Stimulated activated CD8-positive, alpha-beta memory T cell treated with anti-CD3 and anti-CD28 coated beads, Interleukin-12 subunit alpha, Interleukin-12 subunit beta, amount 100 ng/mL, for 24 hours (primary cell): Measurements from ENCODE around the gene SLC66A2.

Experiments used
- DNase-seq: peaks from one replicate; pipeline ENCODE4 v3.0.0-alpha.2; 2020; ENCODE audit errors: extremely low read depth

The SLC66A2 gene

DNA sequence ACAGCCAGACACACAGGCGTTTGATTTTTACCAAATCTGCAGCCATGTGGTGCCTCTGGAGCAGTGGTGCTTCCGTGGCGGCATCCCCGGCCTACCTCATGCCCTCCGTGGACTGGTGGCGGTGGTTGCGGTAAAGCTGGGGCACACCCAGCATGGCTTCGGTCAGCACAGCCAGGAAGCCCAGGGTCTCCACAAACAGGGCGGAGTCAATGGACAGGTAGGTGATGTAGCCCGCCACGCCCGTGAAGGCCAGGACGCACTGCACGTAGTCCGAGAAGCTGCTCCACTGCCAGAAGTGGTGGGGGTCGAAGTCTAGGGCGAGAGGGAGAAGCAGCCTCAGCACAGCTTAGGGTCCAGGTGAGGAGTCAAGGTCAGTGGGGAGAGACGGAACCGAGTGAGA lies 32.4 kb downstream of the SLC66A2 start:
- DNase-seq: no peak

GRCh38 chr18:79918615-79919011 lies 32.8 kb downstream of the SLC66A2 start:
- DNase-seq: no peak

DNA sequence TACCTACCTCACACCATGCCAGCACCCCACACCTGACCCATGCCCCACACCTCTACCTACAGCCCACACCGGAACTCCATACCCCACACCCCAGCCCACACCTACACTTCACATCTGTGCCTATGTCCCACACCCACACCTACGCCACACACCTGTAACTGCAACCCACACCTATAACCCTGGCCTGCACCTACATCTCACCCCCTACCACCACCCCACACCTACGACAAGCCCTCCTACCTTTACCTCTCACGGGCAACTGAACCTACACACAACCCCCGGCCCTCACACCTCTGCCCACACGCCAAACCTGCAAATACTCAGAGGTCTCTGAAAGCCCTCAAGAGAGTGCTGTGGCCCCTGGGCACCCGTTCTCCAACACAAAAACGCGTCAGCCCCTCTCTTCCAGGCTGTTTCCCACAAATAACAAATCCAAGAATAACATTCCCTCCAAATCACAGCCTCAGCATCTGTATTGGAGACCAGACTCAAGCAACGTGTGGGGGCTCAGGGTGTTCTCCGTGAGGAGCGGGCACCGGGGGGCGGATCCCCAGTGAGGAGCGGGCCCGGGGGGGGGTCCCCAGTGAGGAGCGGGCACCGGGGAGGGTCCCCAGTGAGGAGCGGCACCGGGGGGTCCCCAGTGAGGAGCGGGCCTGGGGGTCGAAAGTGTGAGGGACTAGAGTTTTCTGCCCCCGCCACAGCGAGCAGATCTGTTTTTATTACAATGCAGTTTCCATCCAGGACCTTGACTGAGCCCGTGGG lies 33.4 kb downstream of the SLC66A2 start:
- DNase-seq: no peak

- DNase-seq: no peak
Observed at GRCh38 chr18:79917169-79917852, 34.1 kb downstream of the SLC66A2 start.

GRCh38 chr18:79916546-79917168 lies 34.8 kb downstream of the SLC66A2 start:
- DNase-seq: no peak

DNA sequence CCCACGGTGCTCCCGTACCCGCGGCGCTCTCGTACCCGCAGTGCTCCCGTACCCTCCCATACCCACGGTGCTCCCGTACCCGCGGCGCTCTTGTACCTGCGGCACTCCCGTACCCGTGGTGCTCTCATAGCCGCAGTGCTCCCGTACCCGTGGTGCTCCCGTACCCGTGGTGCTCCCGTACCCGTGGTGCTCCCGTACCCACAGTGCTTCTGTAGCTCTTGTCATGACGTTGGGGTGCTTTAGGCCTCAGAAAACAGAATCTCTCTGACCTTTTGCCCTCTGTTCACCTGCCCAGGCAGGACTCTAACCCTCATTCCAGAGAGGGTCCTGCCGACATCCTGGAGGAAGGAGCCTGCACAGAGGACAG lies 35.3 kb downstream of the SLC66A2 start:
- no peak for DNase-seq

- DNase-seq: no peak
Observed at GRCh38 chr18:79915161-79916127, 36.0 kb downstream of the SLC66A2 start.

DNA sequence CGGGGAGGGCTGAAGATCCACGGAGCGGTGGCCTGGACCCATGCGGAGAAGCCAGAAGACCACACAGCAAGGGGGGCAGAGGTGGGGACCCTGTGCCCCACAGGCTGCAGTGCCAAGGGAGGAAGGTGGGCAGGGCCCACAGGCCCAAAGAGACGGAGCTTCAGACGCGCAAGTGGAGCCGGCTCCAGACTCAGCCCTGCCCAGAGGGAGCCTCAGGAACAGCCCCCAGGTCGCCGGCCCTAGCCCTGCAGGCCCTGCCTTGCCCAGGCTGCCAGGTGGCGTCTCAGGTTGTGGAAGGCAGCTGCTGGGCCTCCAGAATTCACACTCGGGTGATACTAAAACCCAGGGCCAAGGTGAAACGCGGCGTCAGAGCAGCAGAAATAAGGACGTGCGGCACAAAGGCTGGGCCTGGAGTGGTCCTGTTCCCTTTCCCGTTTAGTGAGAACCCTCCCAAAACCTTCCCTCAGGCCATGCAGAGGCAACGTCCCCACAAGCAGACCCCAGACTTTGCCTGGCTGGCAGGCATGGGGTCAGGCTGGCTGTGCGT lies 36.8 kb downstream of the SLC66A2 start:
- DNase-seq: no peak

GRCh38 chr18:79912994-79913831 lies 38.2 kb downstream of the SLC66A2 start:
- DNase-seq: no peak

GRCh38 chr18:79912409-79912991 lies 39.0 kb downstream of the SLC66A2 start:
- no peak for DNase-seq

- DNase-seq: no peak
Observed at GRCh38 chr18:79911344-79912270, 39.8 kb downstream of the SLC66A2 start.

DNA sequence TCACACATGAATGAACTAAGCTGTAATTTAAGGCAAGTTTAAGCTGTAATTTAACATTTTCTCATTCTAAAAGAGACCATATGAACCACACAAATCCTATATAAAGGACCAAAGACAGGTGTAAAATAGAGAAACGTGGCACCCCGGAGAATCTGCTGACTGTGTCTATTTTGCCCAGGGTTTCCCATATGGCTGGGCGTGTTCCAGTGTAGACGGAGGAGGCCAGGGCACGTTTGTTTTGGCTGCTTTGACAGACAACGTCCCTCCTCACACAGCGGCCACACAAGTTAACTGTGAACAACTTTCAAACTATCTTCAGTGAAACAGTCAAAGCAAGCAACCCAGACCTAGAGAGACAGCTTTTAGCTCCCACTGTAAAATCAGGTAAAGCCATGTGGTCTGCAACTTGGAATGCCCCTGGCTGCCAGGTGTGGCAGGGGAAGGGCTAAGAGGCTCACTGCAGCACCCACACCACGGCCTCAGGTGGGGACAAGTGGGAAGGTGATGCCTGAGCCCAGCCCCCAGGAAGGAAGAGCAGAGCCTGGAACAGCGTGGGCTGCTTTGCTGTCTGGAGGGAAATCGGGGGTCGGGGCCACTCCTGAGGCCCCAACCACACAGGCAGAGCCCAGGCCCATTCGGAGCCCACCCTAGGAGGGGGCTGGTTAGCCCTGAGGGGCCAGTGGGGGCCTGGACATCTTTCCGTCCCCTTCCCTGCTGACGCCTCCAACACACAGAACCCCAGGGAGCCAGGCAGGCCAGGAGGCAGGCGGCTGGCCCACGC lies 40.7 kb downstream of the SLC66A2 start:
- no peak for DNase-seq

GRCh38 chr18:79906706-79907105 lies 44.7 kb downstream of the SLC66A2 start:
- DNase-seq: no peak

GRCh38 chr18:79905993-79906392 lies 45.5 kb downstream of the SLC66A2 start:
- no peak for DNase-seq

DNA sequence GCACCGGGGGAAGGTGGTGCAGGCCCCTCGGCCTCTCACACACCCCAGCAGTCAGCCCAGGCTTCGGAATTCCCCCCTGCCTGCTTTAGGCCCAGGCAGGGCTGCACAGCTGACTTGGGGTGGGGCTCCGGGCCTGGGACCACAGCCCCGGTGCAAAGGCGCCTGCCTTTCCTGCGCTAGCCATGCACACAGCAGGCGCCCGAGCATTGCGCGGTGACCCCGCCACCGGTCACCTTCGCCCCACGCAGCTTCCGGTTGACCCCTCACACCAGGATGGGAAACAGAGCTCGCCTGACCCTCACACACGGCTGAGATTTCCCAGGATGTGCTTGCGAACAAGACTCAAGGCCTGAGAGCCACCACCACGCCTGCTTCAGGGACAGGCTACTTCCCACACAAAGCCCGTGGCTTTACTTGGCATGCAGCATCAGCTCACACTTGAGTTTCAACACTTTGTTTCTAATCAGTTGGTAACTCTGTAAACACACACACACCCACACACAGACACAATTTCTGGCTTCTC lies 46.0 kb downstream of the SLC66A2 start:
- DNase-seq: no peak

- no peak for DNase-seq
Observed at GRCh38 chr18:79904357-79905147, 46.9 kb downstream of the SLC66A2 start.

DNA sequence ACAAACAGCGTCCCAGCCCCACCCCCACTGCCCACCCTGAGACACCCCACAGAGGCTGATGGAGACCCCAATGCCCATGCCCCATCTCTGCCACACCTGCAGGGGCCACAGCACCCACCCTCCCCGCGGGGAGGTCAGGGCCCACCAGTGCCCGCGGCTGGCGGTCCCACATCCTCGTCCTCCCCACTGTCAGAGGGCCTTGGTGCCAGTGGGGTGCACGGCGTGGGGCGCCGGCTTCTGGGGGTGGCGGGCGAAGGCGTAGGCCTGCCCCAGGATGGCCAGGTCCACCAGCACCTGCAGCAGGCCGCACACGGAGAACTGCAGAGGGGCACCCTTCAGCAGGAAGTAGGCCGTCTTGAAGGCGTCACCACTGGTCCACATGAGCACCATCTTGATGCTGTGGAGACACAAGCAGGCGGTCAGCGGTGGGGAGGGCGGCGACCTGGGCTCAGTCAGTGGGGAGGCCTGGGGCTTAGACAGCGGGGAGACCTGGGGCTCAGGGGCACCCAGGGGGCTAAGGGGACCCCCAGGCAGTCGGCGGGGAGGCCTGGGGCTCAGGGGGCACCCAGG lies 47.6 kb downstream of the SLC66A2 start:
- DNase-seq: no peak
